MCF 10A (cell line): ENCODE measurements around the gene KCNK10. TPM values are rescaled to one million over a fixed set of nuclear protein-coding genes. Genes with fewer than 3 reads are reported as not detected.

Source experiments
- BruUV-seq: library from RNA; stranded (reverse); fragments of 400-500 nt; replicated peaks from 2 replicates; lab custom pipeline; 2021; lab: Mats Ljungman, UMichigan
- CTCF ChIA-PET: fragments of 300-600 bp; sonication (Branson Sonifier 250); formaldehyde crosslinking; extraction: SDS; loops from one replicate; lab custom pipeline; 2021; ENCODE audit warnings: antibody characterized with exemption, inconsistent platforms; lab: Yijun Ruan, JAX
- POLR2A ChIA-PET: fragments of 300-600, 350-650 bp; sonication (Branson Sonifier 250); formaldehyde crosslinking; extraction: SDS; loops from one replicate; lab custom pipeline; 2020; ENCODE audit warnings: antibody characterized with exemption, inconsistent platforms; lab: Yijun Ruan, JAX
- DNase-seq: peaks from one replicate; pipeline ENCODE4 v3.0.0-alpha.2; 2018; ENCODE audit not compliant: unreplicated experiment
- H3K27ac Mint-ChIP-seq: one replicate; pipeline ENCODE4 v1.8.0; 2022; ENCODE audit warnings: mild to moderate bottlenecking, low read depth, mixed read lengths; ENCODE audit not compliant: unreplicated experiment
- H3K27me3 Mint-ChIP-seq: one replicate; pipeline ENCODE4 v1.8.0; 2022; ENCODE audit warnings: mixed read lengths; ENCODE audit not compliant: insufficient read depth, unreplicated experiment
- H3K36me3 Mint-ChIP-seq: one replicate; pipeline ENCODE4 v1.8.0; 2022; ENCODE audit warnings: mild to moderate bottlenecking, moderate library complexity, mixed read lengths; ENCODE audit not compliant: insufficient read depth, unreplicated experiment
- H3K4me1 Mint-ChIP-seq: one replicate; pipeline ENCODE4 v1.8.0; 2022; ENCODE audit warnings: mixed read lengths; ENCODE audit not compliant: insufficient read depth, unreplicated experiment
- H3K4me3 Mint-ChIP-seq: one replicate; pipeline ENCODE4 v1.8.0; 2022; ENCODE audit warnings: mild to moderate bottlenecking, moderate library complexity, mixed read lengths; ENCODE audit not compliant: unreplicated experiment
- H3K9me3 Mint-ChIP-seq: one replicate; pipeline ENCODE4 v1.8.0; 2022; ENCODE audit warnings: mixed read lengths; ENCODE audit not compliant: unreplicated experiment
- intact Hi-C: fragments of 100-400 bp; cut with micrococcal nuclease; formaldehyde crosslinking; loops from 2 replicates; pipeline ENCODE4 v1.14.1; 2022
- total RNA-seq: library from RNA; stranded (reverse); gene quantifications from 2 replicates; pipeline ENCODE4 v1.2.3, GENCODE V29; 2022
- TF ChIP-seq, protein P1 (sequence below): fragments of 200-600 bp; IDR thresholded peaks from one replicate; pipeline ENCODE4 v1.8.0; 2022; ENCODE audit warnings: antibody characterized with exemption, mild to moderate bottlenecking; ENCODE audit not compliant: unreplicated experiment

The KCNK10 gene
- total RNA-seq, 1 experiment from 2014 or later = not detected

DNA sequence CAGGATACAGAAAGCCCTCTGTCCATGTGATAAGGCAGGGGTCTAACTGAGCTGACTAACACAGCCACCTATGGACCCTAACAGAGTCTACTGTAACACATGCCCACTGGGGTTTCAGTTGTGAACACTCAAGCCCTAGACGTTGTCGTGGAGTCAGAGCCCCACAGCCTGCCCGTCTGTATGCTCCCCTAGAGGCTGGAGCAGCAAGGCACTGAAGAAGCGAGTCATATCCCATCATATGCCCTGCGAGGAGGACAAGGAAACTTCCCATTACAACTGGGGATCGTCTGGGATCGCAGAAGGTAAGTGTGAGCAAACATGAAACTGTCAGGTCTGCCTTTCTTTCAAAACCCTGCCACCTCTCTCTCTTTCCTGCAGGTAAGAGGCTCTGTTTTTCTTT lies 180.1 kb downstream of the KCNK10 start:
- no peaks in the 10 kb centered on the region for H3K36me3 Mint-ChIP-seq
- H3K27me3 Mint-ChIP-seq = peaks cover 34% of the 10 kb centered on the region
- intact Hi-C loops = no loop called here
- DNase-seq = no peak
- ChIA-PET CTCF (interaction anchor here (1.2 to 1.3 kb wide), 2 partner anchors 11 to 46 kb away, joined by 3 to 5 read pairs; no protein-coding TSS in a partner anchor), POLR2A (no interaction called here)
- H3K4me3 Mint-ChIP-seq = no peak overlapping the region
- H3K9me3 Mint-ChIP-seq = no peaks in the 10 kb centered on the region
- TF ChIP-seq, protein P1, sequence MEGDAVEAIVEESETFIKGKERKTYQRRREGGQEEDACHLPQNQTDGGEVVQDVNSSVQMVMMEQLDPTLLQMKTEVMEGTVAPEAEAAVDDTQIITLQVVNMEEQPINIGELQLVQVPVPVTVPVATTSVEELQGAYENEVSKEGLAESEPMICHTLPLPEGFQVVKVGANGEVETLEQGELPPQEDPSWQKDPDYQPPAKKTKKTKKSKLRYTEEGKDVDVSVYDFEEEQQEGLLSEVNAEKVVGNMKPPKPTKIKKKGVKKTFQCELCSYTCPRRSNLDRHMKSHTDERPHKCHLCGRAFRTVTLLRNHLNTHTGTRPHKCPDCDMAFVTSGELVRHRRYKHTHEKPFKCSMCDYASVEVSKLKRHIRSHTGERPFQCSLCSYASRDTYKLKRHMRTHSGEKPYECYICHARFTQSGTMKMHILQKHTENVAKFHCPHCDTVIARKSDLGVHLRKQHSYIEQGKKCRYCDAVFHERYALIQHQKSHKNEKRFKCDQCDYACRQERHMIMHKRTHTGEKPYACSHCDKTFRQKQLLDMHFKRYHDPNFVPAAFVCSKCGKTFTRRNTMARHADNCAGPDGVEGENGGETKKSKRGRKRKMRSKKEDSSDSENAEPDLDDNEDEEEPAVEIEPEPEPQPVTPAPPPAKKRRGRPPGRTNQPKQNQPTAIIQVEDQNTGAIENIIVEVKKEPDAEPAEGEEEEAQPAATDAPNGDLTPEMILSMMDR = no peak
- H3K27ac Mint-ChIP-seq = no peak overlapping the region
- no TSS peak for BruUV-seq
- no peaks in the 10 kb centered on the region for H3K4me1 Mint-ChIP-seq

DNA sequence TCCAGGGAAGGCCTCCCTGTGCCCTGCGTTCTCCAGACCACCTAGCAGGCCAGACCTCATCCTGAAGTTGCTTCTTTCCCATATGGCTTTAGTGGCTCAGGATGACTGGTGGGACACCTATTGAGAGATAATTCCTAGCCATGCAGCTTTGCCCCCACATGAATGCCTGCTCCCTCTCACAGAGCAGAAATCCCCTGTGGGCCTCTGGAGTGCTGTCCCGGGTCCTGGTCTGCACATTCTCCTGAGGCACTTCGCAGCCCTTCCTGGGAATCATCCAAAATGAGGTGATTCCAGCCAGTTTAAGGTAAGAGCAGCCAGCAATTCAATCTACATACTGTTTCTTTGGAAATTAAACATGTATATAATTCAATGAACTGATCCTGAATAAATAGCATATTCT lies 182.2 kb downstream of the KCNK10 start:
- no peaks in the 10 kb centered on the region for H3K36me3 Mint-ChIP-seq
- no peaks in the 10 kb centered on the region for H3K4me1 Mint-ChIP-seq
- DNase-seq = no peak
- intact Hi-C loops = no loop called here
- ChIA-PET CTCF (no interaction called here), POLR2A (no interaction called here)
- no peak overlapping the region for H3K27ac Mint-ChIP-seq
- TF ChIP-seq, protein P1 = no peak
- peaks cover 27% of the 10 kb centered on the region for H3K27me3 Mint-ChIP-seq
- H3K4me3 Mint-ChIP-seq = no peak overlapping the region
- no peaks in the 10 kb centered on the region for H3K9me3 Mint-ChIP-seq
- no TSS peak for BruUV-seq

DNA sequence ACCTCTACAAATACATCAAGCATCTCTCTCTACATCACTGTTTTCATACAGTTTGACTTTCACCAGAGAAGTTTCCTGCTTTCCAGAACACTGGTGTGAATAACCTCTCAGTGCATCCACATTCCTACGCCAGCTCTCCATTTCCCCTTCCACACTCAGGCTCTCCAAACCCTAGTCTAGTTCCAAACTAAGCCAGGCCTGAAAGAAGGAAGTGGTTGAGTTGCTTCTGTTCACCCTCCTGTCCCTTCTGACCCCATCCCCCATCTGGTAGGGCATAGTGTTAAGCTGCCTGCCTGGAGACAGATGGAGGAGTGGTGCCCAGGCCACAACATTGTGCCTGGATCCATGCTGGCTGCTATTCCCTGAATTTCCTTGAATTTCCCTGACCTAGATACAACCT lies 185.7 kb downstream of the KCNK10 start:
- no peaks in the 10 kb centered on the region for H3K4me1 Mint-ChIP-seq
- ChIA-PET POLR2A (interaction anchor here (0.6 kb wide), 1 partner anchor 123 kb away, joined by 3 read pairs; no protein-coding TSS in a partner anchor), CTCF (interaction anchor here (0.7 kb wide), 1 partner anchor 182 kb away, joined by 3 read pairs; no protein-coding TSS in a partner anchor)
- TF ChIP-seq, protein P1 = no peak
- no peak overlapping the region for H3K4me3 Mint-ChIP-seq
- intact Hi-C loops = no loop called here
- no peaks in the 10 kb centered on the region for H3K9me3 Mint-ChIP-seq
- H3K36me3 Mint-ChIP-seq = no peaks in the 10 kb centered on the region
- no peak overlapping the region for H3K27ac Mint-ChIP-seq
- no peak for DNase-seq
- no TSS peak for BruUV-seq
- peaks cover 16% of the 10 kb centered on the region for H3K27me3 Mint-ChIP-seq

Other genes with a start within 250 kb of the KCNK10 start
- gene SPATA7, start 62.4 kb upstream of the KCNK10 start, total RNA-seq = 3.7 and 5.7 TPM in 2 replicates
- 15.7 and 18.1 TPM in 2 replicates for gene PTPN21, start 231.7 kb upstream of the KCNK10 start, total RNA-seq
- gene ZC3H14, start 239.8 kb upstream of the KCNK10 start, total RNA-seq = 64.5 and 72.6 TPM in 2 replicates